HCT116 (cell line): ENCODE measurements around the gene TSPAN14. TPM values are rescaled to one million over a fixed set of nuclear protein-coding genes. Genes with fewer than 3 reads are reported as not detected.

ENCODE experiments used
- ATAC-seq: fragments of 200-7000 bp; cut with Tn5 transposase; 2 replicates; pipeline ENCODE4 v1.9.1; 2020; ENCODE audit warnings: mild to moderate bottlenecking, moderate library complexity
- BruUV-seq: library from RNA; stranded (reverse); fragments of 400-500 nt; replicated peaks from 2 replicates; lab custom pipeline; 2021; lab: Mats Ljungman, UMichigan
- CTCF ChIA-PET: fragments of 300-600 bp; sonication (Branson Sonifier 250); formaldehyde crosslinking; loops from one replicate; lab custom pipeline; 2021; ENCODE audit warnings: antibody characterized with exemption; lab: Charles Lee
- POLR2A ChIA-PET: fragments of 300-600, 350-600 bp; sonication (Branson Sonifier 250); formaldehyde crosslinking; loops from one replicate; lab custom pipeline; 2021; ENCODE audit warnings: antibody characterized with exemption; lab: Charles Lee
- RAD21 ChIA-PET, 2 experiments: fragments of 300-600 bp; sonication (Branson Sonifier 250); formaldehyde crosslinking; loops; one replicate each; lab custom pipeline; 2023; ENCODE audit warnings: low total read pairs in 2 of 2; ENCODE audit not compliant: uncharacterized antibody in 2 of 2, unreplicated experiment in 2 of 2, low non-redundant PET in 1 of 2; lab: Charles Lee
- DNase-seq: peaks from one replicate; pipeline ENCODE4 v3.0.0-alpha.2; 2010; ENCODE audit warnings: low read depth, low spot score
- H2AFZ ChIP-seq: fragments of 200-600 bp; shearing (Covaris generic), sonication (generic); 2 replicates; pipeline ENCODE4 v1.6.1; 2017; ENCODE audit warnings: low read depth, mixed run types, mixed read lengths, antibody characterized with exemption, low read length; ENCODE audit not compliant: poor library complexity, severe bottlenecking
- H3K27ac ChIP-seq: 2 replicates; pipeline ENCODE4 v1.5.1; 2012; ENCODE audit warnings: low read depth, low read length
- H3K27me3 ChIP-seq: fragments of 200-600 bp; sonication (generic); 2 replicates; pipeline ENCODE4 v1.6.1; 2016; ENCODE audit warnings: mixed run types, low read length, mixed read lengths; ENCODE audit not compliant: insufficient read depth
- H3K36me3 ChIP-seq, 2 experiments: fragments of 200-500 bp in 1 of 2; fragments of 200-600 bp in 1 of 2; sonication (Bioruptor generic) in 1 of 2; sonication (generic) in 1 of 2; 2 replicates each; pipeline versions ENCODE4 v1.5.1 to v1.6.1; 2014 to 2016; ENCODE audit warnings: low read length in 2 of 2, inconsistent platforms in 1 of 2, mixed read lengths in 1 of 2, mixed run types in 1 of 2; ENCODE audit not compliant: insufficient read depth in 2 of 2, control insufficient read depth in 1 of 2
- H3K4me1 ChIP-seq, 2 experiments: fragments of 200-600 bp in 1 of 2; sonication (generic) in 1 of 2; 2 replicates each; pipeline versions ENCODE4 v1.5.1 to v1.6.1; 2012 to 2017; ENCODE audit warnings: low read length in 2 of 2, inconsistent platforms in 1 of 2, mild to moderate bottlenecking in 1 of 2, mixed read lengths in 1 of 2, mixed run types in 1 of 2, moderate library complexity in 1 of 2; ENCODE audit not compliant: insufficient read depth in 2 of 2, control insufficient read depth in 1 of 2
- H3K4me2 ChIP-seq: fragments of 200-600 bp; sonication (generic); 2 replicates; pipeline ENCODE4 v1.6.1; 2017; ENCODE audit warnings: mixed run types, low read length, mixed read lengths
- H3K4me3 ChIP-seq, 2 experiments: fragments of 200-600 bp in 1 of 2; sonication (generic) in 1 of 2; replicated peaks in 1 of 2; 2 replicates each; pipeline ENCODE4 v1.5.1; 2011 to 2016; ENCODE audit warnings: low read length in 2 of 2, control low read depth in 1 of 2, low read depth in 1 of 2, mild to moderate bottlenecking in 1 of 2, mixed read lengths in 1 of 2, mixed run types in 1 of 2
- H3K79me2 ChIP-seq: fragments of 200-600 bp; sonication (generic); 2 replicates; pipeline ENCODE4 v1.6.1; 2017; ENCODE audit warnings: mild to moderate bottlenecking, mixed run types, low read length, moderate library complexity, mixed read lengths; ENCODE audit not compliant: insufficient read depth
- H3K9ac ChIP-seq: fragments of 200-600 bp; sonication (generic); 2 replicates; pipeline ENCODE4 v1.6.1; 2016; ENCODE audit warnings: low read length, mixed read lengths
- H3K9me2 ChIP-seq: fragments of 200-600 bp; sonication (generic), shearing (Covaris generic); 2 replicates; pipeline ENCODE4 v1.6.1; 2017; ENCODE audit warnings: mixed run types, mild to moderate bottlenecking, moderate library complexity; ENCODE audit not compliant: insufficient read depth
- H3K9me3 ChIP-seq, 2 experiments: fragments of 200-500 bp in 1 of 2; fragments of 200-600 bp in 1 of 2; sonication (Bioruptor generic) in 1 of 2; sonication (generic) in 1 of 2; 2 replicates each; pipeline ENCODE4 v1.6.1; 2014 to 2017; ENCODE audit warnings: low read length in 2 of 2, mixed read lengths in 2 of 2, inconsistent platforms in 1 of 2, low read depth in 1 of 2, mild to moderate bottlenecking in 1 of 2, mixed run types in 1 of 2, moderate library complexity in 1 of 2; ENCODE audit not compliant: control insufficient read depth in 1 of 2, insufficient read depth in 1 of 2
- H4K20me1 ChIP-seq: fragments of 200-600 bp; sonication (generic), shearing (Covaris generic); 2 replicates; pipeline ENCODE4 v1.6.1; 2017; ENCODE audit warnings: mixed run types, mild to moderate bottlenecking, moderate library complexity; ENCODE audit not compliant: insufficient read depth
- CBX3 ChIP-seq: IDR thresholded peaks from 2 replicates; pipeline ENCODE4 v1.6.1; 2012; ENCODE audit warnings: low read depth
- CEBPB ChIP-seq: IDR thresholded peaks from 2 replicates; pipeline ENCODE4 v1.6.1; 2012; ENCODE audit warnings: low read depth
- CTCF ChIP-seq, 3 experiments: fragments of 200-600 bp in 1 of 3; sonication (generic) in 1 of 3; IDR thresholded peaks in 2 of 3; conservative IDR thresholded peaks in 1 of 3; 2 replicates each; pipeline ENCODE4 v1.5.1; 2012 to 2017; ENCODE audit warnings: low read depth in 2 of 3, low read length in 2 of 3, antibody characterized with exemption in 1 of 3, borderline replicate concordance in 1 of 3, control low read depth in 1 of 3, mild to moderate bottlenecking in 1 of 3, mixed read lengths in 1 of 3, mixed run types in 1 of 3, moderate library complexity in 1 of 3; ENCODE audit not compliant: insufficient read depth in 1 of 3
- POLR2A ChIP-seq: IDR thresholded peaks from 2 replicates; pipeline ENCODE4 v1.7.0; 2011; ENCODE audit warnings: borderline replicate concordance; ENCODE audit not compliant: insufficient read depth, insufficient read length; ENCODE audit errors: extremely low read depth
- RAD21 ChIP-seq: IDR thresholded peaks from 2 replicates; pipeline ENCODE4 v1.6.1; 2012; ENCODE audit warnings: low read depth, mild to moderate bottlenecking
- SP1 ChIP-seq: IDR thresholded peaks from 2 replicates; pipeline ENCODE4 v1.6.1; 2012; ENCODE audit warnings: low read depth
- SRF ChIP-seq: IDR thresholded peaks from 2 replicates; pipeline ENCODE4 v1.6.1; 2012; ENCODE audit warnings: low read depth
- TCF7L2 ChIP-seq: IDR thresholded peaks from 2 replicates; pipeline ENCODE4 v1.7.0; 2011; ENCODE audit warnings: borderline replicate concordance, inconsistent platforms; ENCODE audit not compliant: insufficient read depth, insufficient read length; ENCODE audit errors: extremely low read depth
- YY1 ChIP-seq: IDR thresholded peaks from 2 replicates; pipeline ENCODE4 v1.6.1; 2011; ENCODE audit warnings: low read length, low read depth, moderate library complexity, mild to moderate bottlenecking; ENCODE audit not compliant: insufficient replicate concordance; ENCODE audit errors: extremely low read depth
- intact Hi-C: fragments of 100-400 bp; cut with micrococcal nuclease; formaldehyde crosslinking; loops from 2 replicates; pipeline ENCODE4 v1.10.0; 2022
- total RNA-seq: library from RNA; stranded (reverse); gene quantifications from one replicate; pipeline ENCODE4 v1.2.1, GENCODE V29; 2021; ENCODE audit not compliant: unreplicated experiment
- TF ChIP-seq, protein P1 (sequence below): IDR thresholded peaks from 2 replicates; pipeline ENCODE4 v1.6.1; 2012

Gene TSPAN14
- total RNA-seq, 1 experiment from 2014 or later: 86.8 TPM

DNA sequence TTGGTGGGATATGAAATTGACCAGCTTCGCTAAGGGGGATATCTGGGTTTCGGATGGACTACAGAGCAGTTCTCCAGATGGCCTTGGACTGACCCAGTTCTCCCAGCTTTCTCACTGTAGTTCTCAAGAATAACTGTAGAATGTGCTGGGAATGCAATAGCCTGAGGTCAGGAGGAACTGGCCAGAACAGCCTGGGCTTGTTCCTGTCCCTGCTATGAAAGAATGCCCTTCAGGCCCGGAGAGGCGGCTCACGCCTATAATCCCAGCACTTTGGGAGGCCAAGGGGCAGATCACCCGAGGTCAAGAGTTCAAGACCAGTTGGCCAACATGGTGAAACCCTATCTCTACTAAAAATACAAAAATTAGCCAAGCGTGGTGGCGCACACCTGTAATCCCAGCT lies 12.3 kb upstream of the TSPAN14 start:
- H3K27me3 ChIP-seq: no peaks in the 10 kb centered on the region
- H3K4me3 ChIP-seq: no peak overlapping the region
- no peaks in the 10 kb centered on the region for H3K79me2 ChIP-seq
- DNase-seq (no peak), ATAC-seq (no peak)
- H3K27ac ChIP-seq: no peak overlapping the region
- H3K9me2 ChIP-seq: no peaks in the 10 kb centered on the region
- no peaks in the 10 kb centered on the region for H4K20me1 ChIP-seq
- no peak overlapping the region for H2AFZ ChIP-seq
- ChIA-PET CTCF (interaction anchor here (3.6 kb wide), 1 partner anchor 63 kb away, joined by 71 read pairs; no protein-coding TSS in a partner anchor), RAD21 (no interaction called here), POLR2A (no interaction called here)
- intact Hi-C loops: loop anchor here (10.0 kb wide), 1 partner anchor 253 kb away; no protein-coding TSS in a partner anchor
- peaks cover 0 to 14% of the 10 kb centered on the region in 2 experiments; a peak in 2 of 4 replicates for H3K4me1 ChIP-seq
- H3K9ac ChIP-seq: no peak overlapping the region
- no peaks in the 10 kb centered on the region for H3K36me3 ChIP-seq
- TF ChIP-seq TCF7L2 (no peak), SP1 (no peak), YY1 (no peak), CEBPB (no peak), CBX3 (no peak)
- no TSS peak for BruUV-seq
- H3K4me2 ChIP-seq: no peak overlapping the region
- H3K9me3 ChIP-seq: no peaks in the 10 kb centered on the region

- Histone ChIP-seq H3K9me3 (no peaks in the 10 kb centered on the region), H3K9me2 (no peaks in the 10 kb centered on the region), H3K27me3 (no peaks in the 10 kb centered on the region), H4K20me1 (no peaks in the 10 kb centered on the region), H3K4me1 (peaks cover 0 to 14% of the 10 kb centered on the region in 2 experiments; a peak in 2 of 4 replicates), H2AFZ (no peak overlapping the region), H3K36me3 (no peaks in the 10 kb centered on the region), H3K4me2 (no peak overlapping the region), H3K79me2 (no peaks in the 10 kb centered on the region), H3K4me3 (no peak overlapping the region), H3K9ac (no peak overlapping the region), H3K27ac (no peak overlapping the region)
- POLR2A ChIA-PET: no interaction called here
- RAD21 ChIA-PET: no interaction called here
- BruUV-seq: no TSS peak
- ATAC-seq (no peak), DNase-seq (no peak)
- CTCF ChIA-PET: interaction anchor here (1.0 to 3.6 kb wide), 2 partner anchors 60 to 62 kb away, joined by 6 to 71 read pairs; no protein-coding TSS in a partner anchor
- no peak for TF ChIP-seq CEBPB
- no peak for TF ChIP-seq CTCF (IDR thresholded peaks at IDR 0.05 in 2 of 3, conservative IDR thresholded peaks at IDR 0.05 in 1 of 3; ENCODE audit: borderline replicate concordance in 1 of 3, insufficient read depth in 1 of 3, low read depth in 2 of 3, low read length in 2 of 3)
- TF ChIP-seq, protein P1, sequence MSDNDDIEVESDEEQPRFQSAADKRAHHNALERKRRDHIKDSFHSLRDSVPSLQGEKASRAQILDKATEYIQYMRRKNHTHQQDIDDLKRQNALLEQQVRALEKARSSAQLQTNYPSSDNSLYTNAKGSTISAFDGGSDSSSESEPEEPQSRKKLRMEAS: no peak
- no peak for TF ChIP-seq RAD21
- no peak for TF ChIP-seq POLR2A
- no peak for TF ChIP-seq SRF
- intact Hi-C loops: loop anchor here (1.0 to 10.0 kb wide), 2 partner anchors 60 to 252 kb away; no protein-coding TSS in a partner anchor
These were observed 11.2 kb upstream of the TSPAN14 start for GRCh38 chr10:80442879-80443278.
